ENCODE measurements around the gene PCBP1. TPM values are rescaled to one million over a fixed set of nuclear protein-coding genes. Genes with fewer than 3 reads are reported as not detected.

PCBP1 gene
- polyA plus RNA-seq, 2 of the 4 experiments (the other 2 are of a cell fraction), result 86.8 to 304 TPM

Small RNA genes within 50 kb of the gene (small RNA-seq; reads per million reads assigned to genes)
- gene RN7SL470P, result 0 reads per million in 6 experiments

Other genes starting within 250 kb of the PCBP1 start
- gene SNRNP27, start 193.5 kb upstream of the PCBP1 start, polyA plus RNA-seq (2011; rRNA removed), result 53.0 and 115 TPM in 2 replicates
- gene SNRNP27, start 193.5 kb upstream of the PCBP1 start, polyA plus RNA-seq (2017; fragmentation: RNase III; extraction: RNeasy Plus Mini Kit Qiagen cat#74134 plus additional on column Dnase treatment), result 90.8 to 97.5 TPM (median 92.1 TPM) in 3 replicates
- gene MXD1, start 172.4 kb upstream of the PCBP1 start, polyA plus RNA-seq (2011; rRNA removed), result 7.4 and 8.3 TPM in 2 replicates
- 2.0 to 2.5 TPM (median 2.0 TPM) in 3 replicates for gene MXD1, start 172.4 kb upstream of the PCBP1 start, polyA plus RNA-seq (2017; fragmentation: RNase III; extraction: RNeasy Plus Mini Kit Qiagen cat#74134 plus additional on column Dnase treatment)
- gene ASPRV1, start 125.8 kb upstream of the PCBP1 start, polyA plus RNA-seq (2011; rRNA removed), result 0.36 and 0.57 TPM in 2 replicates
- gene ASPRV1, start 125.8 kb upstream of the PCBP1 start, polyA plus RNA-seq (2017; fragmentation: RNase III; extraction: RNeasy Plus Mini Kit Qiagen cat#74134 plus additional on column Dnase treatment), result 0.30 to 0.36 TPM (median 0.31 TPM) in 3 replicates
- 10.4 and 14.8 TPM in 2 replicates for gene C2orf42, start 103.5 kb downstream of the PCBP1 start, polyA plus RNA-seq (2011; rRNA removed)
- gene C2orf42, start 103.5 kb downstream of the PCBP1 start, polyA plus RNA-seq (2017; fragmentation: RNase III; extraction: RNeasy Plus Mini Kit Qiagen cat#74134 plus additional on column Dnase treatment), result 8.1 to 9.5 TPM (median 8.3 TPM) in 3 replicates
- gene TIA1, start 161.2 kb downstream of the PCBP1 start, polyA plus RNA-seq (2011; rRNA removed), result 148 and 173 TPM in 2 replicates
- gene TIA1, start 161.2 kb downstream of the PCBP1 start, polyA plus RNA-seq (2017; fragmentation: RNase III; extraction: RNeasy Plus Mini Kit Qiagen cat#74134 plus additional on column Dnase treatment), result 59.5 to 65.8 TPM (median 61.2 TPM) in 3 replicates
- 101 and 102 TPM in 2 replicates for gene PCYOX1, start 170.7 kb downstream of the PCBP1 start, polyA plus RNA-seq (2011; rRNA removed)
- 48.3 to 53.0 TPM (median 52.9 TPM) in 3 replicates for gene PCYOX1, start 170.7 kb downstream of the PCBP1 start, polyA plus RNA-seq (2017; fragmentation: RNase III; extraction: RNeasy Plus Mini Kit Qiagen cat#74134 plus additional on column Dnase treatment)
- 341 and 555 TPM in 2 replicates for gene SNRPG, start 206.3 kb downstream of the PCBP1 start, polyA plus RNA-seq (2011; rRNA removed)
- 483 to 531 TPM (median 514 TPM) in 3 replicates for gene SNRPG, start 206.3 kb downstream of the PCBP1 start, polyA plus RNA-seq (2017; fragmentation: RNase III; extraction: RNeasy Plus Mini Kit Qiagen cat#74134 plus additional on column Dnase treatment)
- 88.5 and 117 TPM in 2 replicates for gene FAM136A, start 214.6 kb downstream of the PCBP1 start, polyA plus RNA-seq (2011; rRNA removed)
- gene FAM136A, start 214.6 kb downstream of the PCBP1 start, polyA plus RNA-seq (2017; fragmentation: RNase III; extraction: RNeasy Plus Mini Kit Qiagen cat#74134 plus additional on column Dnase treatment), result 112 to 125 TPM (median 119 TPM) in 3 replicates

Measured in A549 (cell line).